HEK293T (cell line): ENCODE data around the gene ATIC.

ENCODE experiments used
- CTCF ChIA-PET: fragments of 350-600 bp; formaldehyde crosslinking; extraction: SDS; loops from one replicate; lab custom pipeline; 2021; ENCODE audit warnings: antibody characterized with exemption, inconsistent platforms; lab: Yijun Ruan, JAX
- POLR2A ChIA-PET: fragments of 350-600 bp; formaldehyde crosslinking; extraction: SDS; loops from one replicate; lab custom pipeline; 2020; ENCODE audit warnings: antibody characterized with exemption, inconsistent platforms; lab: Yijun Ruan, JAX
- DNase-seq: peaks from one replicate; pipeline ENCODE4 v3.0.0; 2012; ENCODE audit warnings: mixed read lengths; ENCODE audit errors: extremely low spot score
- ARNT ChIP-seq: fragments of 450-650 bp; IDR thresholded peaks from 2 replicates; pipeline ENCODE4 v1.6.1; 2017; ENCODE audit warnings: mild to moderate bottlenecking
- BHLHE40 ChIP-seq: fragments of 450-650 bp; IDR thresholded peaks from 2 replicates; pipeline ENCODE4 v1.6.1; 2016; ENCODE audit warnings: mild to moderate bottlenecking, moderate library complexity, borderline replicate concordance
- CTBP1 ChIP-seq: fragments of 450-650 bp; IDR thresholded peaks from 2 replicates; pipeline ENCODE4 v1.6.1; 2016; ENCODE audit warnings: borderline replicate concordance
- ELF4 ChIP-seq: fragments of 450-650 bp; IDR thresholded peaks from 2 replicates; pipeline ENCODE4 v1.6.1; 2017; ENCODE audit warnings: antibody characterized with exemption
- FOXA1 ChIP-seq: fragments of 450-650 bp; IDR thresholded peaks from 2 replicates; pipeline ENCODE4 v1.6.1; 2016; ENCODE audit warnings: mild to moderate bottlenecking
- FOXK2 ChIP-seq: fragments of 450-650 bp; IDR thresholded peaks from 2 replicates; pipeline ENCODE4 v1.6.1; 2016; ENCODE audit warnings: mild to moderate bottlenecking
- FOXM1 ChIP-seq: fragments of 450-650 bp; IDR thresholded peaks from 2 replicates; pipeline ENCODE4 v1.6.1; 2017; ENCODE audit warnings: mild to moderate bottlenecking, borderline replicate concordance
- HDGF ChIP-seq: fragments of 450-650 bp; IDR thresholded peaks from 2 replicates; pipeline ENCODE4 v1.6.1; 2017; ENCODE audit warnings: antibody characterized with exemption, borderline replicate concordance
- L3MBTL2 ChIP-seq: fragments of 450-650 bp; conservative IDR thresholded peaks from 2 replicates; pipeline ENCODE4 v1.6.1; 2016; ENCODE audit warnings: mild to moderate bottlenecking
- LEF1 ChIP-seq: fragments of 450-650 bp; IDR thresholded peaks from 2 replicates; pipeline ENCODE4 v1.6.1; 2017; ENCODE audit warnings: mild to moderate bottlenecking, borderline replicate concordance
- NFRKB ChIP-seq: fragments of 450-650 bp; IDR thresholded peaks from 2 replicates; pipeline ENCODE4 v1.6.1; 2016; ENCODE audit warnings: mild to moderate bottlenecking, moderate library complexity
- PKNOX1 ChIP-seq: fragments of 450-650 bp; IDR thresholded peaks from 2 replicates; pipeline ENCODE4 v1.6.1; 2016
- SP1 ChIP-seq: fragments of 450-650 bp; IDR thresholded peaks from 2 replicates; pipeline ENCODE4 v1.6.1; 2017
- SUZ12 ChIP-seq: fragments of 450-650 bp; IDR thresholded peaks from 2 replicates; pipeline ENCODE4 v1.6.1; 2016; ENCODE audit warnings: mild to moderate bottlenecking
- TARDBP ChIP-seq: fragments of 450-650 bp; IDR thresholded peaks from 2 replicates; pipeline ENCODE4 v1.6.1; 2016
- ZNF384 ChIP-seq: fragments of 450-650 bp; IDR thresholded peaks from 2 replicates; pipeline ENCODE4 v1.6.1; 2016

Gene ATIC

GRCh38 chr2:215371915-215372897 lies 60.3 kb downstream of the ATIC start:
- no peak for TF ChIP-seq FOXK2
- ChIA-PET CTCF (interaction anchor here (0.6 kb wide), 1 partner anchor 102 kb away, joined by 3 read pairs; no protein-coding TSS in a partner anchor), POLR2A (no interaction called here)
- DNase-seq, result no peak

- ChIA-PET POLR2A (no interaction called here), CTCF (no interaction called here)
- TF ChIP-seq NFRKB (no peak), ARNT (no peak), FOXM1 (no peak), TARDBP (no peak), PKNOX1 (no peak), SUZ12 (no peak), BHLHE40 (no peak)
- DNase-seq, result no peak
Measured at GRCh38 chr2:215372968-215373649, 61.2 kb downstream of the ATIC start.

- POLR2A ChIA-PET, result no interaction called here
- CTCF ChIA-PET, result no interaction called here
- TF ChIP-seq FOXA1 (no peak), CTBP1 (no peak), BHLHE40 (no peak), ELF4 (no peak), LEF1 (no peak)
- no peak for DNase-seq
Measured at GRCh38 chr2:215374002-215374401, 62.1 kb downstream of the ATIC start.

- CTCF ChIA-PET, result no interaction called here
- TF ChIP-seq TARDBP, result no peak
- TF ChIP-seq PKNOX1, result no peak
- no peak for TF ChIP-seq BHLHE40
- TF ChIP-seq NFRKB, result no peak
- no peak for TF ChIP-seq FOXK2
- no peak for TF ChIP-seq LEF1
- TF ChIP-seq ARNT, result no peak
- no peak for TF ChIP-seq CTBP1
- no peak for TF ChIP-seq SP1
- no peak for TF ChIP-seq FOXM1
- TF ChIP-seq L3MBTL2, result no peak
- no peak for TF ChIP-seq FOXA1
- TF ChIP-seq ELF4, result no peak
- no peak for TF ChIP-seq HDGF
- POLR2A ChIA-PET, result no interaction called here
Measured at GRCh38 chr2:215374642-215375466, 63.0 kb downstream of the ATIC start.

GRCh38 chr2:215375467-215375830 lies 63.6 kb downstream of the ATIC start:
- POLR2A ChIA-PET, result no interaction called here
- TF ChIP-seq LEF1, result no peak
- TF ChIP-seq BHLHE40, result no peak
- CTCF ChIA-PET, result no interaction called here
- DNase-seq, result no peak

More at GRCh38 chr2:215374642-215375466, 63.0 kb downstream of the ATIC start:
- DNase-seq, result no peak

- no peak for DNase-seq
- ChIA-PET CTCF (no interaction called here), POLR2A (no interaction called here)
- TF ChIP-seq SUZ12 (no peak), CTBP1 (no peak), FOXM1 (no peak), NFRKB (no peak), PKNOX1 (no peak), FOXA1 (no peak), SP1 (no peak), ZNF384 (no peak), LEF1 (no peak), TARDBP (no peak), L3MBTL2 (no peak), ARNT (no peak), BHLHE40 (no peak)
Measured at GRCh38 chr2:215376103-215376780, 64.4 kb downstream of the ATIC start.
